ENCODE measurements around the gene KREMEN2.

Gene KREMEN2

DNA sequence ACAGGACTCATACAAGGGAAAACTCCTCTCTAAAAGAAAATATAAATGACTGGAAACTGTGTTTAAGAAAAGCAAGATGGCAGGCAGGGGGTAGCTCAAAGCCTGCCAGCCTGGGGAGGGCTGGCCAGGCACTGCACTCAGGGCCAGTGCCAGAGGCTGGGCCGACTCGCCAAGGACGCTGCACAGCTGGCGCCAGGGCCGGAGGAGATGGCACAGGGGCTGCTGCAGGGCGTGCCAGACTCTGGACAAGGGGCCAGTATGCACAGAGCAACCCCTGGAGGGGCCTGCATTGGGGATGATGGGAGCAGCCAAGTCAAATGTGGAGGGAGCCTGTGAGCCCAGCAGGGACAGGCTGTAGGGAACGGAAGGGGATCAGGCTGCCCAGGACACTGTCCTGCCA is 12.1 kb downstream of the KREMEN2 start:
- Histone ChIP-seq H3K4me3 (ENCODE audit: low read length in 2 of 2) (no peak overlapping the region), H3K9me3 (ENCODE audit: control insufficient read depth in 2 of 2, low read length in 2 of 2) (no peaks in the 10 kb centered on the region), H3K36me3 (ENCODE audit: control insufficient read depth in 2 of 2, insufficient read depth in 2 of 2, low read length in 2 of 2) (no peaks in the 10 kb centered on the region), H3K27ac (ENCODE audit: low read depth in 2 of 2, low read length in 2 of 2) (no peak overlapping the region), H3K27me3 (ENCODE audit: control insufficient read depth in 2 of 2, insufficient read depth in 2 of 2, low read length in 2 of 2) (no peaks in the 10 kb centered on the region), H3K4me1 (ENCODE audit: control insufficient read depth in 2 of 2, insufficient read depth in 2 of 2, low read length in 2 of 2) (peaks cover 7 to 19% of the 10 kb centered on the region in 2 donors), H3K9ac (ENCODE audit: low read depth in 1 of 2, low read length in 2 of 2) (no peak overlapping the region)

DNA sequence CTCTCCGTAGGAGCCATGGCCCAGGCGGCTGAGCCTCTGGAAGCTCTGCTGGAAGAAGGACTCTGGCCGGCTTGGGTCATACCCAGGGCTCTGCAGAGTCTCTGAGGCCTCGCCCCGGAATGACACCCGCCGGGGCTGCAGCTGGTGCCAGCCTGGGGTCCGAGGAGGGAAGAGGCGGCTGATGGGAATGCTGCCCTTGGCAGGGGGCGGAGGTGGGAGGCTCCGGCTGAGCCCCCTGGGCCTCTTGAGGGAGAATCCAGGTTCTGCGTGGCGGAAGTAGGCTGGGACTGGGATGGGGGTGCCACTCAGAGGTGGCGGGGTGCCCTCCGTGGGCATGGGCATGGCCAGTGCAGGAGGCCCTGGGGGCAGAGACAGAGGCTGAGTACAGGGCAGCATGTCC is 12.6 kb downstream of the KREMEN2 start:
- Histone ChIP-seq H3K36me3 (ENCODE audit: control insufficient read depth in 2 of 2, insufficient read depth in 2 of 2, low read length in 2 of 2) (no peaks in the 10 kb centered on the region), H3K27me3 (ENCODE audit: control insufficient read depth in 2 of 2, insufficient read depth in 2 of 2, low read length in 2 of 2) (no peaks in the 10 kb centered on the region), H3K9me3 (ENCODE audit: control insufficient read depth in 2 of 2, low read length in 2 of 2) (no peaks in the 10 kb centered on the region), H3K4me3 (ENCODE audit: low read length in 2 of 2) (no peak overlapping the region), H3K27ac (ENCODE audit: low read depth in 2 of 2, low read length in 2 of 2) (no peak overlapping the region), H3K4me1 (ENCODE audit: control insufficient read depth in 2 of 2, insufficient read depth in 2 of 2, low read length in 2 of 2) (peaks cover 7 to 19% of the 10 kb centered on the region in 2 donors), H3K9ac (ENCODE audit: low read depth in 1 of 2, low read length in 2 of 2) (no peak overlapping the region)

DNA sequence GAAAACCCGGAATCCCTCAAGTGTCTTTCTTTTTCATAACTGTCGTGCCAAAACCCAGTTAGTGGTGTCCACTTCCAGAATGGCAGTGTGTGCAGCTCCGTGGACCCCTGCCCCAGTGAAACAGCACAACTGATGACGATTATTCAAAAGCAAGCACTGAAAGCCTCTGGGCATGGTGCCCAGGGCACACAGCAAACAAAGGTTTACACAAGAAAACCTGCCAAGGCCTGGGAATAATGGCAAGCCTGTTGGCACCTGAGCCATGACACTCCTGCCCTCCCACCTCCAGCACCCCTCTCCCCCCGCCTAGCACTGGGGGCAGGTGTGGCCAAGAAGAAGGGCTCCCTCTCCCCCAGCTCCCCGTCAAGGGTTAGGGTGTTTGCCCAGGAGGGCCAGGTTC is 13.4 kb downstream of the KREMEN2 start:
- no peak overlapping the region for H3K27ac ChIP-seq (ENCODE audit: low read depth in 2 of 2, low read length in 2 of 2)
- peaks cover 7 to 19% of the 10 kb centered on the region in 2 donors for H3K4me1 ChIP-seq (ENCODE audit: control insufficient read depth in 2 of 2, insufficient read depth in 2 of 2, low read length in 2 of 2)
- no peaks in the 10 kb centered on the region for H3K9me3 ChIP-seq (ENCODE audit: control insufficient read depth in 2 of 2, low read length in 2 of 2)
- H3K27me3 ChIP-seq (ENCODE audit: control insufficient read depth in 2 of 2, insufficient read depth in 2 of 2, low read length in 2 of 2), result no peaks in the 10 kb centered on the region
- H3K9ac ChIP-seq (ENCODE audit: low read depth in 1 of 2, low read length in 2 of 2), result no peak overlapping the region
- no peaks in the 10 kb centered on the region for H3K36me3 ChIP-seq (ENCODE audit: control insufficient read depth in 2 of 2, insufficient read depth in 2 of 2, low read length in 2 of 2)
- H3K4me3 ChIP-seq (ENCODE audit: low read length in 2 of 2), result no peak overlapping the region

DNA sequence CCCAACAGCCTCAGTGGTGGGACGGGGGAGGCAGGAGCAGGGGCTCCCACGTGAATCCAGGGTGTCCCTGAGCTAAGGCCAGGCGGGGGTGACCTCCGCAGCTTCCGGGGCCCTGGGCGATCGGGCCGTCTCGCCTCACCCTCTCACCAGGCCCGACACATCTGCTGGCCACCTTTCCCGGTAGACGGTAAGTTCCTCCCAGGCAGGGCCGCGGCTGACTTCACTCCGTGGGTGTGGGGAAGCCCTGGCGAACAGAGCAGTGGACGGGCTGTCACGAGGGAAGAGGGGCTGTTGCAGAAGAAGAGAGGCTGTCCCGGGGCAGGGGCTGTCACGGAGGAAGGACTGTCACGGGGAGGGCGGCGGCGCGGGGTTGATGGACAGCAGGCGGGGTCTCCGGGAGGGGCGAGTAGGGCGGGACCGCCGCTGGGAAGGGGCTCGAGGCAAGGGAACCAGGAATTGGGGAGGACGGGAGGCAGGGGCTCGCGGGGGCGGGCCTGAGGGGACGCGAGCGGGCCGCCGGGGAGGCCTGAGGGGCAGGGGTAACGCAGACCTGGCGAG is 15.7 kb downstream of the KREMEN2 start:
- Histone ChIP-seq H3K27me3 (ENCODE audit: control insufficient read depth in 2 of 2, insufficient read depth in 2 of 2, low read length in 2 of 2) (no peaks in the 10 kb centered on the region), H3K4me1 (ENCODE audit: control insufficient read depth in 2 of 2, insufficient read depth in 2 of 2, low read length in 2 of 2) (peaks cover 12 to 19% of the 10 kb centered on the region in 2 donors), H3K36me3 (ENCODE audit: control insufficient read depth in 2 of 2, insufficient read depth in 2 of 2, low read length in 2 of 2) (no peaks in the 10 kb centered on the region), H3K4me3 (ENCODE audit: low read length in 2 of 2) (peak overlapping the region; percentile 73 to 87), H3K9me3 (ENCODE audit: control insufficient read depth in 2 of 2, low read length in 2 of 2) (no peaks in the 10 kb centered on the region), H3K27ac (ENCODE audit: low read depth in 2 of 2, low read length in 2 of 2) (no peak overlapping the region), H3K9ac (ENCODE audit: low read depth in 1 of 2, low read length in 2 of 2) (peak overlapping the region in 1 of 2 donors; percentile 84)

DNA sequence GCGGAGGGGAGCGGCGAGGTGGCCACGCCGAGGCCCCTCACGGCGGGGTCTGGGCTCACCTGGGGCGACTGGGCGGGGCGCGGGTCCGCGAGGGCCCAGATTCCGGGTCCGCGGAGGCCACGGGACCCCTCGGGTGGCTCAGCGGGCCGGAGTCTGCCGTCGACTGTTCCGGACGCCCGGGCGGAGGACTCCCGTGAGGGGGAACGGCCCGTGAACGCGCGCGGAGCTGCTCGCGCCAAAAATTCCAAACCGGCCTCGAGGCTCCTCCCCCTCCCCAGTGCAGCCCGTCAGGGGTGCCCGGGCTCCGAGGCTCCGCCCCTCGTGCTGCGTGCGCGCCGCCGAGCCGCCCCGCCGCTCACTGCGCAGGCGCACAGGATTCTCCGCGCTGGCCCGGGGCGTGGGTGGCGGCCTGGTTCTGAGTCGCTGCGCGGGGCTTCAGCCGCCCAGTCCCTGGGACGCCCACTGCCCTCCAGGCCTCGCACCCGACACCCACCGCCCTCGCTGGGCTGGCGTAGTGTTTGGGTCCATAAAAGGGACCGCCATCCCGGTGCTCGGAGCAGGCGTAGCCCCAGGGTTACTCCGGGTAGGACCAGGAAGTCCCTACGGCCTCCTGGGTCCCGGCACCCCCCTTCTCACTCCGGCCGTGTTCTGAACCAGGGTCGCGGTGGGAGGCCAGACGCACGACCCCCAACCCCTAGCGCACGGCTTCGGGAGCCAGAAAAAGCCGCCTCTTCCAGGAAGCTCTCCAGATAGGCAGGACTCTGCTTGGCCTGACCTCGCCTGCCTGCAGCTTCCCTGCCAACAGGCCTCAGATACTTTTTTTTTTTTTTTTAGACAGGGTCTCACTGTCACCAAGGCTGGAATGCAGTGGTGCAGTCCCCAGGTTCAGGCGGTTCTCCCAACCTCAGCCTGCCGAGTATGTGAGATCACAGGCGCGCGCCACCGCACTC is 16.4 kb downstream of the KREMEN2 start, which contains the start of gene PKMYT1:
PKMYT1 (minus strand) TSS at position 220 of the 950 bp plus-strand sequence. CDS start 789 bp downstream, outside the sequence.
- peak within 1 kb of the TSS; percentile 73 to 87 for H3K4me3 ChIP-seq (ENCODE audit: low read length in 2 of 2)
- H3K4me1 ChIP-seq (ENCODE audit: control insufficient read depth in 2 of 2, insufficient read depth in 2 of 2, low read length in 2 of 2), result peaks cover 12 to 19% of the 10 kb centered on the region in 2 donors
- no peaks in the 10 kb centered on the region for H3K27me3 ChIP-seq (ENCODE audit: control insufficient read depth in 2 of 2, insufficient read depth in 2 of 2, low read length in 2 of 2)
- H3K36me3 ChIP-seq (ENCODE audit: control insufficient read depth in 2 of 2, insufficient read depth in 2 of 2, low read length in 2 of 2), result no peaks in the 10 kb centered on the region
- H3K27ac ChIP-seq (ENCODE audit: low read depth in 2 of 2, low read length in 2 of 2), result peak within 1 kb of the TSS; percentile 77 to 89
- H3K9ac ChIP-seq (ENCODE audit: low read depth in 1 of 2, low read length in 2 of 2), result peak within 1 kb of the TSS; percentile 84 to 94
- no peaks in the 10 kb centered on the region for H3K9me3 ChIP-seq (ENCODE audit: control insufficient read depth in 2 of 2, low read length in 2 of 2)

DNA sequence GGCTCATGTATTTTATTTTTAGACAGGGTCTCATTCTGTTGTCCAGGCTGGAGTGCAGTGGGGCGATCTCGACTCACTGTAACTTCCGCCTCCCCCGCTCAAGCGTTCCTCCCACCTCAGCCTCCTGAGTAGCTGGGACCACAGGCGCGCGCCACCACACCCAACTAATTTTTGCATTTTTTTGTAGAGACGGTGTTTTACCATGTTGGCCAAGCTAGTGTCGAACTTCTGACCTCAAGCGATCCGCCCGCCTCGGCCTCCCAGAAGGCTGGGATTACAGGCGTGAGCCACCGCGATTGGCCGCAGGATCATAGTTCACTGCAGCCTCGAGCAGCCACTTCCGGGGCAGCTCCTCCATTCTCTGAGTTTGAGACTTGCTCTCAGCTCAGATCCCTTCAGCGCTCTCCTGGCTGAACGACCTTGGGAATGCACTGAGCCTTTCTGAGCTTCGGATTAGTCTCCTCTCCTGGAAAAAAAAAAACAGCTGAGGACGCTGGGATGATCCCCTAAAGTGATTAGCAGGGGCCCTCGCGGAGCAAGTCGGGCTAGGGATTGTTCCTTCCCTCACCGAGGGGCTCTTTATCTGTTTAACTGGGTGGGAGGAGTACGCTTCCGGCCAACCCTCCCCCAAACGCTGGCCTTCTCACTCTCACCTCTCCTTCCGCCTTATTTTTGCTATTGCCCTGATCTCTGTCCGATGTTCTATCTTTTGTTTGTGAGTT is 17.3 kb downstream of the KREMEN2 start:
- no peak overlapping the region for H3K27ac ChIP-seq (ENCODE audit: low read depth in 2 of 2, low read length in 2 of 2)
- no peaks in the 10 kb centered on the region for H3K36me3 ChIP-seq (ENCODE audit: control insufficient read depth in 2 of 2, insufficient read depth in 2 of 2, low read length in 2 of 2)
- H3K9ac ChIP-seq (ENCODE audit: low read depth in 1 of 2, low read length in 2 of 2), result peak overlapping the region in 1 of 2 donors; percentile 84
- peaks cover 12 to 19% of the 10 kb centered on the region in 2 donors for H3K4me1 ChIP-seq (ENCODE audit: control insufficient read depth in 2 of 2, insufficient read depth in 2 of 2, low read length in 2 of 2)
- H3K9me3 ChIP-seq (ENCODE audit: control insufficient read depth in 2 of 2, low read length in 2 of 2), result no peaks in the 10 kb centered on the region
- peak overlapping the region; percentile 73 to 87 for H3K4me3 ChIP-seq (ENCODE audit: low read length in 2 of 2)
- no peaks in the 10 kb centered on the region for H3K27me3 ChIP-seq (ENCODE audit: control insufficient read depth in 2 of 2, insufficient read depth in 2 of 2, low read length in 2 of 2)

DNA sequence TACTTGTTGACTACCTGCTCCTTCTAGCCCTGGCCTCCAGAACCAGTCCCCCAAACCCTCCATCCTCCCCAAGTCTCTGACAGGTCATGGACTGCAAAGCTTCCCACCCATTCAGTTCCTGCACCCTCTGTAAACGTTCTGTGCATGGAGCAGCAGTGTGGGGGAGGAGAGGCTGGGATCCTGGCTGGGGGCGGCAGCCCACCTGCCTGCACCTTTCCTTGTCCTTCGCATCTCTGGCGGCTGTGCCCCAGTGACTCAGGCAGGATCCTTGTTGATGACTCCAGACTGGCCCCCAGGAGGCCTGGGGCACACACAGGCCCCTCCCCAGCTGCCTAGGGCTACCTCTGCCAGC is 17.8 kb downstream of the KREMEN2 start:
- Histone ChIP-seq H3K9ac (ENCODE audit: low read depth in 1 of 2, low read length in 2 of 2) (no peak overlapping the region), H3K27ac (ENCODE audit: low read depth in 2 of 2, low read length in 2 of 2) (no peak overlapping the region), H3K27me3 (ENCODE audit: control insufficient read depth in 2 of 2, insufficient read depth in 2 of 2, low read length in 2 of 2) (no peaks in the 10 kb centered on the region), H3K4me1 (ENCODE audit: control insufficient read depth in 2 of 2, insufficient read depth in 2 of 2, low read length in 2 of 2) (peaks cover 12 to 19% of the 10 kb centered on the region in 2 donors), H3K36me3 (ENCODE audit: control insufficient read depth in 2 of 2, insufficient read depth in 2 of 2, low read length in 2 of 2) (no peaks in the 10 kb centered on the region), H3K9me3 (ENCODE audit: control insufficient read depth in 2 of 2, low read length in 2 of 2) (no peaks in the 10 kb centered on the region), H3K4me3 (ENCODE audit: low read length in 2 of 2) (no peak overlapping the region)

DNA sequence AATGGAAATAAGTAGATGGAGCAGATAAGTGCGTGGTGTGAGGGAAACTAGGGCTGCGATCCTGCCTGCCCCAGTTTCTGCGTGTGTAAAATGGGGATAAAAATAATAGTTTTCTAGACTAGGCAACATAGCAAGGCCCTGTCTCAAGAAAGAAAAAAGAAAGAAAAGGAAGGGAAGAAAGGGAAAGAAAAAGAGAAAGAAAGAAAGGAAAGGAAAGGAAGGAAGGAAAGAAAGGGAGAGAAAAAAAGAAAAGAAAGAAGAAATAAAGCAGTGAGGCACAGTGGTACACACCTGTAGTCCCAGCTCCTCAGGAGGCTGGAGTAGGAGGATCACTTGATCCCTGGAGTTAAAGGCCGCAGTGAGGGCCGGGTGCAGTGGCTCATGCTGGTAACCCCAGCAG is 18.3 kb downstream of the KREMEN2 start:
- no peaks in the 10 kb centered on the region for H3K27me3 ChIP-seq (ENCODE audit: control insufficient read depth in 2 of 2, insufficient read depth in 2 of 2, low read length in 2 of 2)
- no peak overlapping the region for H3K4me3 ChIP-seq (ENCODE audit: low read length in 2 of 2)
- no peaks in the 10 kb centered on the region for H3K36me3 ChIP-seq (ENCODE audit: control insufficient read depth in 2 of 2, insufficient read depth in 2 of 2, low read length in 2 of 2)
- H3K9ac ChIP-seq (ENCODE audit: low read depth in 1 of 2, low read length in 2 of 2), result no peak overlapping the region
- no peaks in the 10 kb centered on the region for H3K9me3 ChIP-seq (ENCODE audit: control insufficient read depth in 2 of 2, low read length in 2 of 2)
- no peak overlapping the region for H3K27ac ChIP-seq (ENCODE audit: low read depth in 2 of 2, low read length in 2 of 2)
- H3K4me1 ChIP-seq (ENCODE audit: control insufficient read depth in 2 of 2, insufficient read depth in 2 of 2, low read length in 2 of 2), result peaks cover 12 to 18% of the 10 kb centered on the region in 2 donors

DNA sequence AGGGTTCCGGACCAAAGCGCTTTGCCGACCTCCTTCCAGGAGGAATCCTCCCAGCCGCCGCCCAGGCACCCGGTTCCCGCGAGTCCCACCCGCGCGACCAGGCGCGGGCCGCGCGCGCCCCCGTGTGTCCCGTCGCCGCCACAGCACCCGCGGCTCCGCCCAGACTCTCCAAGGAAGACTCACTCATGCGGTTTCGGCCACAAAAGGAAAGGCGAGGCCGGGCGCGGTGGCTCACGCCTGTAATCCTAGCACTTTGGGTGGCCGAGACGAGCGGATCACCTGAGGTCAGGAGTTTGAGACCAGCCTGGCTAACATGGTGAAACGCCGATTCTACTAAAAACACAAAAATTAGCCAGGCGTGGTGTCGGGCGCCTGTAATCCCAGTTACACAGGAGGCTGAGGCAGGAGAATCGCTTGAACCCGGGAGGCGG is 19.6 kb downstream of the KREMEN2 start:
- Histone ChIP-seq H3K36me3 (ENCODE audit: control insufficient read depth in 2 of 2, insufficient read depth in 2 of 2, low read length in 2 of 2) (no peaks in the 10 kb centered on the region), H3K4me3 (ENCODE audit: low read length in 2 of 2) (peak overlapping the region in 1 of 2 donors; percentile 31), H3K27me3 (ENCODE audit: control insufficient read depth in 2 of 2, insufficient read depth in 2 of 2, low read length in 2 of 2) (no peaks in the 10 kb centered on the region), H3K9me3 (ENCODE audit: control insufficient read depth in 2 of 2, low read length in 2 of 2) (no peaks in the 10 kb centered on the region), H3K9ac (ENCODE audit: low read depth in 1 of 2, low read length in 2 of 2) (peak overlapping the region in 1 of 2 donors; percentile 43), H3K4me1 (ENCODE audit: control insufficient read depth in 2 of 2, insufficient read depth in 2 of 2, low read length in 2 of 2) (peaks cover 12% of the 10 kb centered on the region in 2 donors), H3K27ac (ENCODE audit: low read depth in 2 of 2, low read length in 2 of 2) (no peak overlapping the region)

DNA sequence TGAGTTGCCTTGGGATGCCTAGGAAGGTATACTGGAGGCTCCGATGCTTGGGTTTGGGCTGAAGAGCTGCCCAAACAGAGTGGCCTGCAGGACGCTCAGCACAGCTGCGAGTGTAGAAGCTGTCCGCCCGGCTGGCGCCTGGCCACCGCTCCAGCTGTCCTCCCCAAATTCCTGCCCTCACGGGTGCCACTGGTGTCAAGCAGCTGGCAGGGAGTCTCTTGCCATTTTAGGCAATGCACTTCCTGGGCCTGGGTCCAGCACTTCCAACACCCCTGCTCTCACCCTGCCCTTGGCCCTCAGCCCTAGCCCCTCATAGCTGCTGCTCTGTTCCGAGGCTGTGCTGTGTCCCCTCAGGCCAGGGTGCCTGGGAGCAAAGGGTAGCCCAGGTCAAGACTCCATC is 21.4 kb downstream of the KREMEN2 start:
- H3K9me3 ChIP-seq (ENCODE audit: control insufficient read depth in 2 of 2, low read length in 2 of 2), result no peaks in the 10 kb centered on the region
- peaks cover 5 to 7% of the 10 kb centered on the region in 2 donors for H3K4me1 ChIP-seq (ENCODE audit: control insufficient read depth in 2 of 2, insufficient read depth in 2 of 2, low read length in 2 of 2)
- no peaks in the 10 kb centered on the region for H3K27me3 ChIP-seq (ENCODE audit: control insufficient read depth in 2 of 2, insufficient read depth in 2 of 2, low read length in 2 of 2)
- H3K9ac ChIP-seq (ENCODE audit: low read depth in 1 of 2, low read length in 2 of 2), result no peak overlapping the region
- no peak overlapping the region for H3K27ac ChIP-seq (ENCODE audit: low read depth in 2 of 2, low read length in 2 of 2)
- H3K4me3 ChIP-seq (ENCODE audit: low read length in 2 of 2), result no peak overlapping the region
- no peaks in the 10 kb centered on the region for H3K36me3 ChIP-seq (ENCODE audit: control insufficient read depth in 2 of 2, insufficient read depth in 2 of 2, low read length in 2 of 2)

Measured in mucosa of rectum (tissue), 2 donors.